Kidney (tissue), 14 donors: ENCODE results near the gene UBALD2. TPM values are rescaled to one million over a fixed set of nuclear protein-coding genes. Genes with fewer than 3 reads are reported as not detected.

ENCODE experiments used
- DNase-seq, 5 donors: peaks; one replicate each; pipeline ENCODE4 v3.0.0-alpha.2; 2013 to 2020
- FAIRE-seq: peaks from 2 replicates; lab custom pipeline; 2012; peaks lifted over from hg19 to GRCh38; lab: Jason Lieb, UNC
- H3K27ac ChIP-seq, 2 donors: one replicate each; pipeline ENCODE4 v1.7.0; 2013; ENCODE audit warnings: low read depth in 2 of 2, low read length in 2 of 2, inconsistent platforms in 1 of 2
- H3K27me3 ChIP-seq: one replicate; pipeline ENCODE4 v1.7.1; 2013; ENCODE audit warnings: low read length, inconsistent platforms; ENCODE audit not compliant: control insufficient read depth, insufficient read depth
- H3K36me3 ChIP-seq, 3 donors: one replicate each; pipeline versions ENCODE4 v1.7.0 to v1.7.1; 2013; ENCODE audit warnings: low read length in 3 of 3, control low read depth in 1 of 3, inconsistent platforms in 1 of 3; ENCODE audit not compliant: insufficient read depth in 3 of 3, control insufficient read depth in 2 of 3
- H3K4me1 ChIP-seq, 3 donors: one replicate each; pipeline versions ENCODE4 v1.7.0 to v1.7.1; 2013; ENCODE audit warnings: low read length in 3 of 3, inconsistent platforms in 1 of 3, low read depth in 1 of 3; ENCODE audit not compliant: control insufficient read depth in 2 of 3, insufficient read depth in 2 of 3
- H3K4me3 ChIP-seq, 3 donors: one replicate each; pipeline versions ENCODE4 v1.7.0 to v1.8.1; 2013; ENCODE audit warnings: low read length in 3 of 3, control low read depth in 1 of 3, inconsistent platforms in 1 of 3
- H3K9ac ChIP-seq, 3 donors: one replicate each; pipeline versions ENCODE4 v1.7.0 to v1.7.1; 2013; ENCODE audit warnings: low read length in 3 of 3, control low read depth in 1 of 3, inconsistent platforms in 1 of 3
- H3K9me3 ChIP-seq, 3 donors: one replicate each; pipeline versions ENCODE4 v1.7.0 to v1.7.1; 2013; ENCODE audit warnings: low read length in 3 of 3, control low read depth in 1 of 3, inconsistent platforms in 1 of 3; ENCODE audit not compliant: control insufficient read depth in 2 of 3, insufficient read depth in 1 of 3
- CTCF ChIP-seq: IDR thresholded peaks from 3 replicates; pipeline ENCODE4 v1.5.1; 2012; ENCODE audit warnings: mild to moderate bottlenecking, moderate library complexity, borderline replicate concordance; ENCODE audit not compliant: insufficient read depth; ENCODE audit errors: extremely low read depth
- intact Hi-C: fragments of 100-400 bp; cut with DNase I; formaldehyde crosslinking; loops from one replicate; pipeline ENCODE4 v1.11.1; 2022
- polyA plus RNA-seq: library from polyadenylated mRNA; stranded (reverse); fragments of 350-450 nt; fragmentation: Illumina TruSeq; extraction: RNeasy Lipid Tissue Mini Kit (QIAGEN cat#74804); gene quantifications from one replicate; pipeline ENCODE4 v1.2.3, GENCODE V29; 2014; ENCODE audit warnings: low read depth, low replicate concordance; ENCODE audit not compliant: insufficient read depth
- total RNA-seq: library from RNA; stranded (reverse); fragmentation: NEBNext Ultra II Directional; extraction: Animal tissue kit (Norgen Biotek cat#: 25700); gene quantifications from one replicate; pipeline ENCODE4 v1.2.1, GENCODE V29; 2021
- donor health status: control.
- donor health status: control.
- donor health status: control.
- donor health status: control.
- donor health status: control.
- donor health status: DM: yes; HTN: yes; CAD: no.
- donor health status: Normal renal cell carcinoma (clear cell type).

The UBALD2 gene
- total and polyA plus RNA-seq, 2 donors from 2014 or later = 54.3 to 59.1 TPM

GRCh38 chr17:76232342-76232741 is 32.8 kb upstream of the UBALD2 start:
- no peak overlapping the region for H3K9ac ChIP-seq
- TF ChIP-seq CTCF = no peak
- intact Hi-C loops = no loop called here
- no peak overlapping the region for H3K4me3 ChIP-seq
- no peaks in the 10 kb centered on the region for H3K27me3 ChIP-seq
- DNase-seq (peak in 1 of 5 donors; percentile 50), FAIRE-seq (no peak)
- H3K36me3 ChIP-seq = no peaks in the 10 kb centered on the region
- H3K27ac ChIP-seq = no peak overlapping the region
- no peaks in the 10 kb centered on the region for H3K4me1 ChIP-seq
- H3K9me3 ChIP-seq = no peaks in the 10 kb centered on the region

- FAIRE-seq = no peak
- Histone ChIP-seq H3K27me3 (no peaks in the 10 kb centered on the region), H3K9ac (no peak overlapping the region), H3K27ac (no peak overlapping the region), H3K9me3 (no peaks in the 10 kb centered on the region), H3K36me3 (no peaks in the 10 kb centered on the region), H3K4me3 (no peak overlapping the region), H3K4me1 (no peaks in the 10 kb centered on the region)
- intact Hi-C loops = no loop called here
- no peak for DNase-seq
- no peak for TF ChIP-seq CTCF
Observed at GRCh38 chr17:76233588-76234353, 31.4 kb upstream of the UBALD2 start.

GRCh38 chr17:76234354-76234679 is 30.8 kb upstream of the UBALD2 start:
- Histone ChIP-seq H3K27ac (no peak overlapping the region), H3K4me3 (no peak overlapping the region), H3K4me1 (no peaks in the 10 kb centered on the region), H3K9ac (no peak overlapping the region), H3K27me3 (no peaks in the 10 kb centered on the region), H3K9me3 (no peaks in the 10 kb centered on the region), H3K36me3 (no peaks in the 10 kb centered on the region)
- intact Hi-C loops = no loop called here
- DNase-seq (no peak), FAIRE-seq (no peak)
- TF ChIP-seq CTCF = no peak
